ENCODE results near the gene BUB3.

Gene BUB3

DNA sequence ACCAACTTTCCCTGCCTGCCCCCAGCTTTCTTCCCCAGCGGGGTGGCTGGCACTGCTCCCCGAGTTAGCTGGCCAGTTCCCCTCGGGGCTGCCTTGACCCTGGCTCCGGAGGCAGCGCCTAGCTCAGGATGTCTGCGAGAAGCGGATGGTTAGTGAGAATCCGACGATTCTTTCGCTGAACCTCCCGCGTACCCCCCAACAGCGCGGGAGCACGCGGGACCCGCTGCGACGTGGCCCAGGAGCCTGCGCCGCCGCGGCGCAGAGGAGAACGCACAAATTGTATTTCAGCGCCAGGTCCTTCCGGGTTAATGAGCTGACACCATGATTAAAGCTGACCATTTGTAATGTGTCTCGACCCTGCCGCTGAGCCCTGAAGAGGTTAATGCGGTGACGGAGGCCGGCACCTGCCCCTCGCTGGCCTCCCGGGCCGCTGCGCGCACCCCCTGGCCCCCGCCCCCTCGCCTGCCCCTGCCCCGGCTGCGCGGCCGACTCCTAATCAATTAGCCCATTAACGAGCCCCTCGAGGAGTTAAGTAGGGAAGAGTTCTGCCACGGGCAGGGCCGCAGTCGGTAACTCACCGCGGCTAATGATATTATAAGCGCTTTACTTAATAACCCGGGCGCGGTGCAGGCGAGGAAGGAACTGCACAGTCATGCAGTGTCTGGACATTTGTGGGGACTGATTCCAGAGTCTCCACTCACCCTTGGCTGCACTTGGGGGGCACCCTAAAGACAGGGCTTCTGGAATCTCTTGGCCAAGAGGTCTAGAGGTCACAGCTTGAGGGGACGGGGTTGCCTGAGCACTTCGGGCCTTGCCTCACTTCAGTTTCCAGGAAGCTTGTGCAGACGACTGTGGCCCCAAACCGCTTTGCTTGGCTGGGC is 7.9 kb upstream of the BUB3 start:
- H4K8ac ChIP-seq (ENCODE audit: low read length): peak overlapping the region; percentile 7
- no peak overlapping the region for H3K23ac ChIP-seq (ENCODE audit: low read length in 2 of 2)
- H3K4me3 ChIP-seq (ENCODE audit: insufficient read depth in 1 of 2, low read depth in 1 of 2, low read length in 2 of 2): no peak overlapping the region
- H3K79me1 ChIP-seq (replicated peaks; ENCODE audit: low read length, poor library complexity, severe bottlenecking): no peaks in the 10 kb centered on the region
- H3K27ac ChIP-seq (ENCODE audit: low read length, poor library complexity, severe bottlenecking): no peak overlapping the region
- H2AK5ac ChIP-seq (ENCODE audit: low read length, severe bottlenecking): no peak overlapping the region
- peaks cover 44% of the 10 kb centered on the region for H3K4me1 ChIP-seq (ENCODE audit: control insufficient read depth, insufficient read depth, low read depth, low read length)
- H3K4ac ChIP-seq (ENCODE audit: low read depth in 1 of 2, low read length in 2 of 2): no peak overlapping the region
- no peak overlapping the region for H3K4me2 ChIP-seq (ENCODE audit: low read length, poor library complexity, severe bottlenecking)
- H2BK15ac ChIP-seq (ENCODE audit: low read depth, poor library complexity, severe bottlenecking): no peak overlapping the region
- DNase-seq: no peak
- H2BK5ac ChIP-seq (ENCODE audit: low read depth, low read length, poor library complexity, severe bottlenecking): no peak overlapping the region
- H3K36me3 ChIP-seq (ENCODE audit: control insufficient read depth in 1 of 2, insufficient read depth in 2 of 2, low read depth in 1 of 2, low read length in 2 of 2): no peaks in the 10 kb centered on the region
- no peak overlapping the region for H3K9ac ChIP-seq (ENCODE audit: low read length)
- H2BK12ac ChIP-seq (ENCODE audit: low read length in 2 of 2): no peak overlapping the region
- H2BK120ac ChIP-seq (ENCODE audit: low read depth, low read length): no peak overlapping the region
- H4K91ac ChIP-seq (ENCODE audit: low read length): no peak overlapping the region
- no peak overlapping the region for H3K18ac ChIP-seq (ENCODE audit: low read depth in 1 of 2, low read length in 2 of 2)
- H3K27me3 ChIP-seq (ENCODE audit: control insufficient read depth in 1 of 2, insufficient read depth in 1 of 2, low read length in 2 of 2): peaks cover 98% of the 10 kb centered on the region in 2 experiments
- no peak overlapping the region for H3K14ac ChIP-seq (ENCODE audit: low read length in 2 of 2)
- peaks cover 6% of the 10 kb centered on the region for H3K9me3 ChIP-seq (ENCODE audit: control insufficient read depth, low read length)
- WGBS: 6% methylated on average over 59 of the region's 59 CpGs
- H2AFZ ChIP-seq (ENCODE audit: low read depth, low read length): peak overlapping the region; percentile 20

DNA sequence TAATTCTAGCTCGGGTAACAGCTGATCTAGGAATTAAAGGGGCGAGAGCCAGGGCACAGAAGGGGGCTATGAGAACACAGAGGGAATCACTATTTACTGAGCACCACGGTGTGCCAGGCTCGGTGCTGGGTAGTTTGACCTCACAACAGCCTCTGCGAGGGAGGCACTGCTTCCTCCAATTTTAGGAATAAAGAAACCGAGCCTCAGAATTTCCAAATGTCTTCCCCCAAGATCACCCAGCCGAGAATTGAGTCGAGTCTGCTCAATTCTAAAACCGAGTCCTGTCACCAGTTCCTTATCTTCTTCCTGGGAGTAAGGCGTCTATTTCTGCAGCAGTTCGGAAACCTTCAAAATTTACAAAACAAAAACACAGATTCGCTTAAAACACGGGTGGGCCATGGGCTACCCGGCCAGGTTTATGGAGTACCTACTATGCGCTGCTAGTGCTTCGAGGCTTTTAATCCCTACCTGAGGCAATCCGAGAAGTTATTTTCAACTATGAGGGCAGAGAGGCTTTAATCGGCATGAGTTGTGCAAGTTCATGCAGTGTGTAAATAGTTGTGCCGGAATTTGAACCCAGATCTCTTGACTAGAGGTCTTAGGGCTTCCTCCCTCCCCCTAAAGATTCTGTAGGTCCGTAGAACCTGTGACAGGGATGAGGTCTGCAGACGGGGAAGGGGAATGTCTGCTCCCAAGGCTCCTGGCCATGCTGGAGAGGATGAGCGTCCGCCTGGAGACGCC is 7.1 kb upstream of the BUB3 start:
- Histone ChIP-seq H3K9me3 (ENCODE audit: control insufficient read depth, low read length) (no peaks in the 10 kb centered on the region), H3K14ac (ENCODE audit: low read length in 2 of 2) (no peak overlapping the region), H3K4me3 (ENCODE audit: insufficient read depth in 1 of 2, low read depth in 1 of 2, low read length in 2 of 2) (no peak overlapping the region), H2BK5ac (ENCODE audit: low read depth, low read length, poor library complexity, severe bottlenecking) (no peak overlapping the region), H2BK15ac (ENCODE audit: low read depth, poor library complexity, severe bottlenecking) (no peak overlapping the region), H3K79me1 (replicated peaks; ENCODE audit: low read length, poor library complexity, severe bottlenecking) (no peaks in the 10 kb centered on the region), H4K91ac (ENCODE audit: low read length) (no peak overlapping the region), H3K23ac (ENCODE audit: low read length in 2 of 2) (no peak overlapping the region), H3K36me3 (ENCODE audit: control insufficient read depth in 1 of 2, insufficient read depth in 2 of 2, low read depth in 1 of 2, low read length in 2 of 2) (no peaks in the 10 kb centered on the region), H3K4ac (ENCODE audit: low read depth in 1 of 2, low read length in 2 of 2) (no peak overlapping the region), H4K8ac (ENCODE audit: low read length) (no peak overlapping the region), H3K4me1 (ENCODE audit: control insufficient read depth, insufficient read depth, low read depth, low read length) (peaks cover 47% of the 10 kb centered on the region), H3K27me3 (ENCODE audit: control insufficient read depth in 1 of 2, insufficient read depth in 1 of 2, low read length in 2 of 2) (peaks cover 98% of the 10 kb centered on the region in 2 experiments), H2BK12ac (ENCODE audit: low read length in 2 of 2) (no peak overlapping the region), H3K4me2 (ENCODE audit: low read length, poor library complexity, severe bottlenecking) (no peak overlapping the region), H3K9ac (ENCODE audit: low read length) (no peak overlapping the region), H2BK120ac (ENCODE audit: low read depth, low read length) (no peak overlapping the region), H3K27ac (ENCODE audit: low read length, poor library complexity, severe bottlenecking) (no peak overlapping the region), H2AFZ (ENCODE audit: low read depth, low read length) (no peak overlapping the region), H2AK5ac (ENCODE audit: low read length, severe bottlenecking) (no peak overlapping the region), H3K18ac (ENCODE audit: low read depth in 1 of 2, low read length in 2 of 2) (no peak overlapping the region)
- WGBS: 13% methylated on average over 20 of the region's 24 CpGs
- DNase-seq: no peak

DNA sequence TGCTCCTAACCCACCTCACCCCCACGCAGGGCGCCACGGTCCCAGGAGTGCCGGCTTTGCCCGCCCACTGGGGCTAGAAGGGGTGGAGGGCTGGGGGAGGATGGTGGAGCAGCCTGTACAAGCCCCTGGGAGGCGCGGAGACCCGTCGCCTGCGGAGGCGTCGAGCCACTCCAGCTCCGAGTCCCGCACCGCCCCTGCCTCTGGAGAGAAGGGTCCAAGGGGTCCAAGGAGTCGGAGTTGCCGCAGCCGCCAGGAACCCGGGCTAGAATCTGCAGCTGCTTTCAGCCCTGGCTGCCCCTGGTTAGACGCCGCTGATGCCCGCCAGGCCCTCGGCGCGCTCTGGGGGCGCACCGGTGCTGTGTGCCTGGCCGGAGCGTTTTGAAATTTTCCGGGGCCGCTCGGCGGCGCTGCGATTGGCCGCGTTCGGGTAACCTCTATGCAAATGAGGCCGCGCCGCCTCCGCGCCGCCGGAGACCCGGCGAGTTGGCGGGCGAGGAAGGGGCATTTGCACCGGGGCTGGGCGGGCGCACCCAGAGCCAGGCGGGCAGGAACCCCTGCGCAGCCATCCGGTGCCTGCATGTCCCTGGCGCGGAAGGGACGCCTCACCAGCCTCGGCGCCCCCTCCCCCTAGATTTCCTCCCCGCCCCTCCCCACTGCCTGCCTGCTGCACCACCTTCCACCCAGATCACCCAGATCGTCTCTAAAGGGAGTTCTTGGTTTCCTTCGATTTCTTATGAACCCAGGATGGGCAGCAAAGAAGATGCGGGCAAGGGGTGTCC is 6.4 kb upstream of the BUB3 start, which contains the start of gene HMX2:
TSS of gene HMX2 (plus strand) at position 502 of the 779 bp plus-strand sequence. CDS start at position 745, 243 bp downstream.
- H3K23ac ChIP-seq (ENCODE audit: low read length in 2 of 2): no peak within 1 kb of the TSS
- H2BK5ac ChIP-seq (ENCODE audit: low read depth, low read length, poor library complexity, severe bottlenecking): no peak within 1 kb of the TSS
- no peaks in the 10 kb centered on the region for H3K79me1 ChIP-seq (replicated peaks; ENCODE audit: low read length, poor library complexity, severe bottlenecking)
- no peak within 1 kb of the TSS for H3K4ac ChIP-seq (ENCODE audit: low read depth in 1 of 2, low read length in 2 of 2)
- no peaks in the 10 kb centered on the region for H3K36me3 ChIP-seq (ENCODE audit: control insufficient read depth in 1 of 2, insufficient read depth in 2 of 2, low read depth in 1 of 2, low read length in 2 of 2)
- H2BK12ac ChIP-seq (ENCODE audit: low read length in 2 of 2): no peak within 1 kb of the TSS
- peak within 1 kb of the TSS; percentile 18 for H3K4me2 ChIP-seq (ENCODE audit: low read length, poor library complexity, severe bottlenecking)
- no peak within 1 kb of the TSS for H3K14ac ChIP-seq (ENCODE audit: low read length in 2 of 2)
- H2AK5ac ChIP-seq (ENCODE audit: low read length, severe bottlenecking): no peak within 1 kb of the TSS
- H3K18ac ChIP-seq (ENCODE audit: low read depth in 1 of 2, low read length in 2 of 2): no peak within 1 kb of the TSS
- H3K9me3 ChIP-seq (ENCODE audit: control insufficient read depth, low read length): no peaks in the 10 kb centered on the region
- no peak within 1 kb of the TSS for H4K8ac ChIP-seq (ENCODE audit: low read length)
- peaks cover 98% of the 10 kb centered on the region in 2 experiments for H3K27me3 ChIP-seq (ENCODE audit: control insufficient read depth in 1 of 2, insufficient read depth in 1 of 2, low read length in 2 of 2)
- no peak within 1 kb of the TSS for H2BK120ac ChIP-seq (ENCODE audit: low read depth, low read length)
- H2BK15ac ChIP-seq (ENCODE audit: low read depth, poor library complexity, severe bottlenecking): no peak within 1 kb of the TSS
- no peak within 1 kb of the TSS for H4K91ac ChIP-seq (ENCODE audit: low read length)
- no peak within 1 kb of the TSS for H3K27ac ChIP-seq (ENCODE audit: low read length, poor library complexity, severe bottlenecking)
- 2% methylated on average over 56 of the region's 64 CpGs for WGBS
- H3K4me1 ChIP-seq (ENCODE audit: control insufficient read depth, insufficient read depth, low read depth, low read length): peaks cover 44% of the 10 kb centered on the region
- no peak for DNase-seq
- no peak within 1 kb of the TSS for H3K4me3 ChIP-seq (ENCODE audit: insufficient read depth in 1 of 2, low read depth in 1 of 2, low read length in 2 of 2)
- H2AFZ ChIP-seq (ENCODE audit: low read depth, low read length): no peak within 1 kb of the TSS
- H3K9ac ChIP-seq (ENCODE audit: low read length): no peak within 1 kb of the TSS
